ENCODE data around the gene ALDOA. TPM values are rescaled to one million over a fixed set of nuclear protein-coding genes. Genes with fewer than 3 reads are reported as not detected.

ALDOA gene
- total RNA-seq, 4 donors from 2014 or later: 794 to 967 (median 870) TPM

- Histone ChIP-seq H3K36me3 (no peaks in the 10 kb centered on the region), H3K27ac (no peak overlapping the region), H3K4me1 (peaks cover 13% of the 10 kb centered on the region), H3K27me3 (peaks cover 66% of the 10 kb centered on the region), H3K9me3 (no peaks in the 10 kb centered on the region), H3K4me3 (no peak overlapping the region)
- no peak for TF ChIP-seq POLR2AphosphoS5 (IDR thresholded peaks at IDR 0.05)
- TF ChIP-seq CTCF (IDR thresholded peaks at IDR 0.05): no peak
- no peak for TF ChIP-seq EP300 (IDR thresholded peaks at IDR 0.05)
- DNase-seq (ENCODE audit: low spot score in 2 of 2): no peak
- WGBS: 90% methylated on average over 10 of the region's 18 CpGs
Observed at GRCh38 chr16:30026449-30026848, 39.1 kb upstream of the ALDOA start.

- DNase-seq (ENCODE audit: low spot score in 2 of 2): no peak
- Histone ChIP-seq H3K4me1 (peaks cover 8% of the 10 kb centered on the region), H3K4me3 (no peak overlapping the region), H3K36me3 (no peaks in the 10 kb centered on the region), H3K9me3 (no peaks in the 10 kb centered on the region), H3K27ac (no peak overlapping the region), H3K27me3 (peaks cover 77% of the 10 kb centered on the region)
- TF ChIP-seq EP300 (IDR thresholded peaks at IDR 0.05): no peak
- no peak for TF ChIP-seq POLR2AphosphoS5 (IDR thresholded peaks at IDR 0.05)
- TF ChIP-seq CTCF (IDR thresholded peaks at IDR 0.05): no peak
- no peak for TF ChIP-seq POLR2A (IDR thresholded peaks at IDR 0.05)
- WGBS: 40% methylated on average over 12 of the region's 13 CpGs
Observed at GRCh38 chr16:30027588-30028437, 37.7 kb upstream of the ALDOA start.

- no peak for DNase-seq (ENCODE audit: low spot score in 2 of 2)
- Histone ChIP-seq H3K27me3 (peaks cover 85% of the 10 kb centered on the region), H3K4me1 (peaks cover 8% of the 10 kb centered on the region), H3K27ac (no peak overlapping the region), H3K36me3 (no peaks in the 10 kb centered on the region), H3K4me3 (no peak overlapping the region), H3K9me3 (no peaks in the 10 kb centered on the region)
- TF ChIP-seq POLR2A (IDR thresholded peaks at IDR 0.05): no peak
- 20% methylated on average over 10 of the region's 18 CpGs for WGBS
Observed at GRCh38 chr16:30028438-30029076, 37.0 kb upstream of the ALDOA start.

GRCh38 chr16:30030011-30030685 lies 35.4 kb upstream of the ALDOA start:
- Histone ChIP-seq H3K27ac (no peak overlapping the region), H3K36me3 (no peaks in the 10 kb centered on the region), H3K27me3 (peaks cover 92% of the 10 kb centered on the region), H3K9me3 (no peaks in the 10 kb centered on the region), H3K4me3 (no peak overlapping the region), H3K4me1 (peaks cover 8% of the 10 kb centered on the region)
- 31% methylated on average over 23 of the region's 23 CpGs for WGBS
- no peak for TF ChIP-seq POLR2A (IDR thresholded peaks at IDR 0.05)
- TF ChIP-seq POLR2AphosphoS5 (IDR thresholded peaks at IDR 0.05): no peak
- TF ChIP-seq CTCF (IDR thresholded peaks at IDR 0.05): no peak
- TF ChIP-seq EP300 (IDR thresholded peaks at IDR 0.05): no peak
- no peak for DNase-seq (ENCODE audit: low spot score in 2 of 2)

- 4% methylated on average over 24 of the region's 27 CpGs for WGBS
- H3K27ac ChIP-seq: no peak within 1 kb of the TSS
- peaks cover 8% of the 10 kb centered on the region for H3K4me1 ChIP-seq
- H3K9me3 ChIP-seq: no peaks in the 10 kb centered on the region
- H3K27me3 ChIP-seq: peaks cover 88% of the 10 kb centered on the region
- no peak for DNase-seq (ENCODE audit: low spot score in 2 of 2)
- H3K36me3 ChIP-seq: no peaks in the 10 kb centered on the region
- TF ChIP-seq CTCF (IDR thresholded peaks at IDR 0.05): no peak
- TF ChIP-seq EP300 (IDR thresholded peaks at IDR 0.05): no peak
- no peak for TF ChIP-seq POLR2A (IDR thresholded peaks at IDR 0.05)
- no peak for TF ChIP-seq POLR2AphosphoS5 (IDR thresholded peaks at IDR 0.05)
- no peak within 1 kb of the TSS for H3K4me3 ChIP-seq
Observed at GRCh38 chr16:30030841-30031413, 34.6 kb upstream of the ALDOA start, which contains the start of gene TLCD3B. TSS of gene TLCD3B (minus strand) at chr16:30031271. CDS start at chr16:30030527, 744 bp downstream.
